ACC112 (cell line): Measurements from ENCODE around the gene PLD4.

Experiments used
- H2AFZ ChIP-seq: fragments of 200-600 bp; sonication (generic); one replicate; pipeline ENCODE4 v1.6.0; 2017; ENCODE audit warnings: antibody characterized with exemption, low read length; ENCODE audit not compliant: unreplicated experiment
- H3K27ac ChIP-seq: fragments of 200-600 bp; sonication (generic); 2 replicates; pipeline ENCODE4 v1.5.1; 2014; ENCODE audit warnings: low read depth, mild to moderate bottlenecking, antibody characterized with exemption, low read length, moderate library complexity
- H3K27me3 ChIP-seq: fragments of 200-600 bp; sonication (generic); 2 replicates; pipeline ENCODE4 v1.6.1; 2014; ENCODE audit warnings: mild to moderate bottlenecking, antibody characterized with exemption, low read length, moderate library complexity, mixed read lengths; ENCODE audit not compliant: insufficient read depth
- H3K36me3 ChIP-seq: fragments of 200-600 bp; sonication (generic); 2 replicates; pipeline ENCODE4 v1.6.1; 2016; ENCODE audit warnings: mild to moderate bottlenecking, antibody characterized with exemption, low read length, moderate library complexity, mixed read lengths; ENCODE audit not compliant: insufficient read depth
- H3K4me1 ChIP-seq: fragments of 200-600 bp; sonication (generic); one replicate; pipeline ENCODE4 v1.6.1; 2016; ENCODE audit warnings: low read length, mixed read lengths; ENCODE audit not compliant: insufficient read depth, unreplicated experiment, control insufficient read depth
- H3K4me3 ChIP-seq: fragments of 200-600 bp; sonication (generic); 2 replicates; pipeline ENCODE4 v1.5.1; 2014; ENCODE audit warnings: mild to moderate bottlenecking, low read depth, low read length
- H3K79me2 ChIP-seq: fragments of 200-600 bp; sonication (generic); one replicate; pipeline ENCODE4 v1.6.0; 2016; ENCODE audit warnings: low read length; ENCODE audit not compliant: control insufficient read depth, unreplicated experiment, insufficient read depth

The PLD4 gene

DNA sequence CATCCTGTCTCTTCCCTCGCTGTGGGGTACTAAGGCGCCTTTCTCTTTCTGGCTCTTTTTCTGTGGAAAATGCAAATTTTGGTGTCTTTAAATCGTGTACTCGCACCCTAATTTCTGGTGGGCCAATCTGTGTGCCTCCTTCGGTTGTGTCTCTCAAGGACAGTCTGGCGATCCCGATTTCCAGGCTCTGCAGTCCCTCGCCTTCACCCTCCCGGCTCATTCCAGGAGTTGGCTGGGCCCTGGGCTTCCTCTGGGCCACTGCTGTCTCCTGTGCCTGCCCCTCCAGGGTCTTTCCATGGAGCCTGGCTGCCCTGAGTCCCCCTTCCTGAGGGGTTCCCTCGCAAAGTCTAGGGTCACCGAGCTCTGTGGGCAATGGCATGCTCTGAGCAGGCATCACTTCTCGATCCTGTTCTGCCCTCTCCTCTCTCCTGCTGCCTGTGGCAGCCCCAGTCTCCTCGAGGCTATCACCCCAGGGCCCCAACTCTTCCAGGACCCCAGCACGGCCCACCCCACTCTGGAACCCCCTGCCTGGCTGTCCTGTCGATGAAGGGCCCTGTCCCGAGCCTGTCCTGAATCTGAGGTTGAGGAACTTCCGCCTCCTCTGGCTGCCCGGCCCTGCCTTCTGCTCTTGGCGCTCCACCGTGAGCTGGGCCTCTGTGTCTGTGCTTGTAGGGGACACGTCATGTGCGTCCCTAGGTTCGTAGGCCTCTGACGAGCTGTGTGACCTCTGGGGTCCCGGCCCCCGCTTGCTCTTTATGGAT is 29.4 kb downstream of the PLD4 start:
- Histone ChIP-seq H3K27me3 (no peaks in the 10 kb centered on the region), H3K79me2 (no peaks in the 10 kb centered on the region), H2AFZ (no peak overlapping the region), H3K4me1 (peaks cover 3% of the 10 kb centered on the region), H3K27ac (no peak overlapping the region), H3K36me3 (peaks cover 22% of the 10 kb centered on the region; the same call in 1 of the 2 replicates), H3K4me3 (no peak overlapping the region)

- peaks cover 22% of the 10 kb centered on the region; the same call in 1 of the 2 replicates for H3K36me3 ChIP-seq
- peaks cover 3% of the 10 kb centered on the region for H3K4me1 ChIP-seq
- H2AFZ ChIP-seq, result no peak overlapping the region
- H3K27me3 ChIP-seq, result no peaks in the 10 kb centered on the region
- H3K4me3 ChIP-seq, result no peak overlapping the region
- no peaks in the 10 kb centered on the region for H3K79me2 ChIP-seq
- no peak overlapping the region for H3K27ac ChIP-seq
Measured at GRCh38 chr14:104954746-104955395, 30.2 kb downstream of the PLD4 start.

- Histone ChIP-seq H3K4me1 (peaks cover 3% of the 10 kb centered on the region), H3K79me2 (no peaks in the 10 kb centered on the region), H3K27me3 (no peaks in the 10 kb centered on the region), H3K36me3 (peaks cover 22% of the 10 kb centered on the region; the same call in 1 of the 2 replicates), H3K4me3 (no peak overlapping the region), H2AFZ (no peak overlapping the region), H3K27ac (no peak overlapping the region)
Measured at GRCh38 chr14:104955396-104955770, 30.7 kb downstream of the PLD4 start.

DNA sequence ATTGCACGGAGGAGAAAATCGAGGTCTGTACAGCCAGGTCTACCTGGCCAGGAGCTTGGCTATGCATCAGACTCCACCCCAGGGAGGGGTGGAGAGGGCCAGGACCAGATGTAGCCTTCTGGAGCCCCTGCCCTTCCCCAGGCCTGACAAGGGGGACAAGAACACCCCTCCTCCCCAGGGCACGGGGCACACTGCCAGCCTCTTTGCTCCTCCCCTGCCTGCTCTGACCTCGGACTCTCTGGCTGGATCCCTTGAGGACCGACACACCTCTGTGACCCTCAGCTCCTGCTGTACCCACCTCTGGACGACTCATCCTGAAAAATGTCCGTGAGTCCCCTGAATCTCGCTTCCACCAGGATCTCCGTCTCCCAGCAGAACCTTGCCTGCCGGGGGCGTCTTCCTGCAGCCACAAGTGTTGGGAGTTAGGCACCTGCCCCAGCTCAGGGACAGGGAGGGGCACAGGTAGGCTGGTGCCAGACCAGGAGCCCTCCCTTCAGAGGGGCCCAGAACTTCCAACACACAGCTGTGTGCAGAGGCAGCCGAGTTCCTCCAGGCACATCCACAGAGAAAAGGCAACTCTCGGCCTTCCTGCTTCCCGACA is 31.7 kb downstream of the PLD4 start:
- H3K4me1 ChIP-seq, result peaks cover 3% of the 10 kb centered on the region
- no peaks in the 10 kb centered on the region for H3K27me3 ChIP-seq
- no peaks in the 10 kb centered on the region for H3K79me2 ChIP-seq
- H2AFZ ChIP-seq, result no peak overlapping the region
- H3K36me3 ChIP-seq, result peaks cover 22% of the 10 kb centered on the region; the same call in 1 of the 2 replicates
- H3K27ac ChIP-seq, result no peak overlapping the region
- no peak overlapping the region for H3K4me3 ChIP-seq

- peaks cover 22% of the 10 kb centered on the region; the same call in 1 of the 2 replicates for H3K36me3 ChIP-seq
- H3K4me1 ChIP-seq, result peaks cover 3% of the 10 kb centered on the region
- no peak overlapping the region for H3K27ac ChIP-seq
- no peaks in the 10 kb centered on the region for H3K27me3 ChIP-seq
- no peaks in the 10 kb centered on the region for H3K79me2 ChIP-seq
- no peak overlapping the region for H3K4me3 ChIP-seq
- H2AFZ ChIP-seq, result no peak overlapping the region
Measured at GRCh38 chr14:104957146-104958113, 32.8 kb downstream of the PLD4 start.

DNA sequence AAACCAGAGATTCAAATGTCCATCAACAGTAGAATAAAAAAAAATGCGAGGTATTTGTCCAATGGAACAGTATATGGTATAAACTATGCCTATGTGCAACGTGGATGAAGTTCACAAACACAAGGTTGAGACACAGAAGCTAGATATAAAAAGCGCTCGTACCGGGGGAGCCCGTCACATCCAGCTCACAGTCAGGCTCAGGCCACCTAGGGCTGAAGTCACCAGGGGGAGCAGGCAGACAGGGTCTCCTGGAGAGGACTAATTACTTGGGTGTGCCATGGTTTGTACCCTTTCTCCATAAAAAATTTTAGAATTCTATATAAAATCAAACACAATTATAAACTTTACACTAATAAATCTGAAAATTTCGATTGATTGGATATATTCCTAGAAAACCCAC is 39.9 kb downstream of the PLD4 start:
- H3K4me1 ChIP-seq, result peaks cover 24% of the 10 kb centered on the region
- no peaks in the 10 kb centered on the region for H3K36me3 ChIP-seq
- no peak overlapping the region for H3K27ac ChIP-seq
- H2AFZ ChIP-seq, result no peak overlapping the region
- H3K27me3 ChIP-seq, result no peaks in the 10 kb centered on the region
- H3K4me3 ChIP-seq, result no peak overlapping the region
- H3K79me2 ChIP-seq, result peaks cover 3% of the 10 kb centered on the region

- Histone ChIP-seq H3K27ac (no peak overlapping the region), H3K27me3 (no peaks in the 10 kb centered on the region), H3K4me1 (peaks cover 36% of the 10 kb centered on the region)
Measured at GRCh38 chr14:104965561-104966231, 41.0 kb downstream of the PLD4 start.

DNA sequence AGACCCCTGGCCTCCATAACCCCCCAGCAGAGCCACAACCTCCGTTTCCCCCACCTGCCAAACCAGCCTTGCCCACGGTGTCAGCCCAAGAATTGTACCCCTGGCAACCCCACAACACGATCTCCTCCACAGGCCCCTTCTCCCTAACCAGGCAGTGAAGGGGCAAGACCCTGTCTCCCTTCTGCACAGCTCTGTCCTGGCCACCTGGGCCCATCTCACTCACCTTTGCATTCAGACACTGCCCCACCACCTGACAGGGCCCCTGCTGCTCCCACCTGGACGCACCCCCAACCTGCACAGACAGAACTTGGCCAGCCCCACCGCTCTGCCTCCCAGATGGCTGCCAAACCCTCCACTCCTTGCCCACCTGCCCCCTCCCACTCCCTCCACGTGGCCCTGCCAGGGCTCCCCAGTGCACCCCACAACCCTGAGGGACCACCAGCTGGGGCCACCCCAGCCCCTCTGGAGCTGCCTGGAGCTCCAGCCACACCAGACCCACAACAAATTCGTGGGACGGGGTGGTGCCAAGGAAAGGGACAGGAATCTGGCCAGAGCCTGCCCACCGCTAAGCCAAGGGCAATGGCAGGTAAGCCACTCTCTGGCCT is 41.7 kb downstream of the PLD4 start:
- no peak overlapping the region for H3K4me3 ChIP-seq
- peaks cover 42% of the 10 kb centered on the region for H3K4me1 ChIP-seq
- no peak overlapping the region for H2AFZ ChIP-seq
- no peaks in the 10 kb centered on the region for H3K36me3 ChIP-seq
- H3K27me3 ChIP-seq, result no peaks in the 10 kb centered on the region
- H3K79me2 ChIP-seq, result peaks cover 11% of the 10 kb centered on the region
- no peak overlapping the region for H3K27ac ChIP-seq

More at GRCh38 chr14:104965561-104966231, 41.0 kb downstream of the PLD4 start:
- H2AFZ ChIP-seq, result no peak overlapping the region
- H3K79me2 ChIP-seq, result peaks cover 11% of the 10 kb centered on the region
- H3K4me3 ChIP-seq, result no peak overlapping the region
- H3K36me3 ChIP-seq, result no peaks in the 10 kb centered on the region

- H3K79me2 ChIP-seq, result peaks cover 11% of the 10 kb centered on the region
- peaks cover 49% of the 10 kb centered on the region for H3K4me1 ChIP-seq
- no peak overlapping the region for H3K4me3 ChIP-seq
Measured at GRCh38 chr14:104966981-104967385, 42.3 kb downstream of the PLD4 start.

More at GRCh38 chr14:104966981-104967385, 42.3 kb downstream of the PLD4 start:
- H3K36me3 ChIP-seq, result no peaks in the 10 kb centered on the region
- no peak overlapping the region for H3K27ac ChIP-seq
- no peak overlapping the region for H2AFZ ChIP-seq
- no peaks in the 10 kb centered on the region for H3K27me3 ChIP-seq
